ENCODE results near the gene JARID2.

Gene JARID2

GRCh38 chr6:15361197-15361596 lies 115.3 kb downstream of the JARID2 start:
- no peak for DNase-seq

GRCh38 chr6:15362274-15363160 lies 116.6 kb downstream of the JARID2 start:
- DNase-seq, result no peak

- no peak for DNase-seq
These were observed 117.3 kb downstream of the JARID2 start for GRCh38 chr6:15363164-15363522.

- no peak for DNase-seq
These were observed 117.9 kb downstream of the JARID2 start for GRCh38 chr6:15363523-15364400.

GRCh38 chr6:15364401-15365037 lies 118.7 kb downstream of the JARID2 start:
- DNase-seq, result no peak

- DNase-seq, result peak; percentile 25
These were observed 119.4 kb downstream of the JARID2 start for GRCh38 chr6:15365273-15365687.

GRCh38 chr6:15366003-15366535 lies 120.2 kb downstream of the JARID2 start:
- no peak for DNase-seq

GRCh38 chr6:15366879-15367278 lies 121.0 kb downstream of the JARID2 start:
- no peak for DNase-seq

GRCh38 chr6:15368186-15368585 lies 122.3 kb downstream of the JARID2 start:
- DNase-seq, result no peak

- no peak for DNase-seq
These were observed 123.0 kb downstream of the JARID2 start for GRCh38 chr6:15368873-15369272.

- no peak for DNase-seq
These were observed 124.0 kb downstream of the JARID2 start for GRCh38 chr6:15369838-15370237.

- no peak for DNase-seq
These were observed 125.1 kb downstream of the JARID2 start for GRCh38 chr6:15370733-15371671.

- no peak for DNase-seq
These were observed 127.1 kb downstream of the JARID2 start for GRCh38 chr6:15372932-15373331.

- no peak for DNase-seq
These were observed 128.2 kb downstream of the JARID2 start for GRCh38 chr6:15374119-15374518.

GRCh38 chr6:15375018-15375417 lies 129.1 kb downstream of the JARID2 start:
- no peak for DNase-seq

GRCh38 chr6:15375638-15376290 lies 129.9 kb downstream of the JARID2 start:
- DNase-seq, result no peak

- DNase-seq, result no peak
These were observed 131.1 kb downstream of the JARID2 start for GRCh38 chr6:15376900-15377487.

GRCh38 chr6:15378272-15378671 lies 132.4 kb downstream of the JARID2 start:
- no peak for DNase-seq

GRCh38 chr6:15378866-15379265 lies 133.0 kb downstream of the JARID2 start:
- no peak for DNase-seq

GRCh38 chr6:15380351-15380750 lies 134.5 kb downstream of the JARID2 start:
- DNase-seq, result no peak

- no peak for DNase-seq
These were observed 136.2 kb downstream of the JARID2 start for GRCh38 chr6:15382089-15382488.

Data from CD4-positive, alpha-beta T cell treated with Interleukin-4 for 4 hours (primary cell).